Smooth muscle cell of trachea (primary cell): ENCODE data around the gene FNBP1L. TPM values are rescaled to one million over a fixed set of nuclear protein-coding genes. Genes with fewer than 3 reads are reported as not detected.

Experiments used
- total RNA-seq: library from RNA; depleted of rRNA; stranded (reverse); fragments of >200 nt; gene quantifications from 2 replicates; pipeline ENCODE4 v1.2.1, GENCODE V29; 2014

Gene FNBP1L
- total RNA-seq, result 6.3 and 8.1 TPM in 2 replicates

GRCh38 chr1:93447481-93448291, at the start of gene FNBP1L:
Gene FNBP1L (plus strand): TSS chr1:93448118. CDS start chr1:93448282, 164 bp downstream.

Other genes starting within 250 kb of the FNBP1L start
- 24.6 and 51.2 TPM in 2 replicates for gene DR1, start 102.2 kb upstream of the FNBP1L start, total RNA-seq
- 25.5 and 28.4 TPM in 2 replicates for gene BCAR3, start 233.7 kb downstream of the FNBP1L start, total RNA-seq